HEK293 (cell line): Measurements from ENCODE around the gene RNPEP.

Experiments
- CTCF ChIA-PET: fragments of 350-600 bp; formaldehyde crosslinking; extraction: SDS; loops from one replicate; lab custom pipeline; 2021; ENCODE audit warnings: antibody characterized with exemption; lab: Yijun Ruan, JAX
- POLR2A ChIA-PET: fragments of 300-600 bp; formaldehyde crosslinking; extraction: SDS; loops from one replicate; lab custom pipeline; 2020; ENCODE audit warnings: antibody characterized with exemption, inconsistent platforms; lab: Yijun Ruan, JAX
- H3K27ac ChIP-seq: fragments of 200-500 bp; sonication (Bioruptor generic); 2 replicates; pipeline ENCODE4 v1.5.1; 2014; ENCODE audit warnings: low read depth, low read length, control low read depth, inconsistent platforms; ENCODE audit errors: extremely low read depth
- H3K36me3 ChIP-seq, 2 experiments: fragments of 200-500 bp in 1 of 2; sonication (Bioruptor generic) in 1 of 2; 1 replicate in 1 of 2; 2 replicates in 1 of 2; pipeline ENCODE4 v1.5.1; 2014 to 2017; ENCODE audit warnings: inconsistent platforms in 2 of 2, low read length in 2 of 2; ENCODE audit not compliant: control insufficient read depth in 2 of 2, insufficient read depth in 1 of 2
- H3K4me1 ChIP-seq: fragments of 200-500 bp; sonication (Bioruptor generic); 2 replicates; pipeline ENCODE4 v1.5.1; 2014; ENCODE audit warnings: mild to moderate bottlenecking, low read length, inconsistent platforms; ENCODE audit not compliant: control insufficient read depth, insufficient read depth
- H3K4me3 ChIP-seq: 2 replicates; pipeline ENCODE4 v1.5.1; 2011; ENCODE audit warnings: low read depth, mild to moderate bottlenecking, control low read depth, low read length, moderate library complexity
- H3K9me3 ChIP-seq: fragments of 200-500 bp; sonication (Bioruptor generic); 2 replicates; pipeline ENCODE4 v1.5.1; 2014; ENCODE audit warnings: low read depth, low read length, inconsistent platforms; ENCODE audit not compliant: control insufficient read depth, insufficient read depth
- ELK4 ChIP-seq: IDR thresholded peaks from 2 replicates; pipeline ENCODE4 v1.6.1; 2011; ENCODE audit warnings: mild to moderate bottlenecking, low read depth, low read length, borderline replicate concordance
- GLI4 ChIP-seq: fragments of 450-650 bp; formaldehyde crosslinking; IDR thresholded peaks from 2 replicates; pipeline ENCODE4 v1.5.1; 2016; ENCODE audit warnings: missing biosample characterization, missing genetic modification characterization
- INSM2 ChIP-seq: fragments of 450-650 bp; formaldehyde crosslinking; IDR thresholded peaks from 2 replicates; pipeline ENCODE4 v1.5.1; 2016; ENCODE audit warnings: missing biosample characterization, missing genetic modification characterization
- KLF9 ChIP-seq: fragments of 450-650 bp; formaldehyde crosslinking; IDR thresholded peaks from 2 replicates; pipeline ENCODE4 v1.5.1; 2016; ENCODE audit warnings: missing biosample characterization, missing genetic modification characterization, low read depth
- PRDM4 ChIP-seq: fragments of 450-650 bp; formaldehyde crosslinking; IDR thresholded peaks from 2 replicates; pipeline ENCODE4 v1.5.1; 2017; ENCODE audit warnings: missing biosample characterization, missing genetic modification characterization
- REST ChIP-seq: fragments of 450-650 bp; formaldehyde crosslinking; IDR thresholded peaks from 2 replicates; pipeline ENCODE4 v1.5.1; 2016; ENCODE audit warnings: missing biosample characterization, missing genetic modification characterization
- SCRT1 ChIP-seq: fragments of 450-650 bp; formaldehyde crosslinking; IDR thresholded peaks from 2 replicates; pipeline ENCODE4 v1.5.1; 2016; ENCODE audit warnings: missing biosample characterization, missing genetic modification characterization, borderline replicate concordance
- SCRT2 ChIP-seq: fragments of 450-650 bp; formaldehyde crosslinking; IDR thresholded peaks from 2 replicates; pipeline ENCODE4 v1.5.1; 2016; ENCODE audit warnings: missing biosample characterization, missing genetic modification characterization
- SP2 ChIP-seq: fragments of 450-650 bp; formaldehyde crosslinking; IDR thresholded peaks from 2 replicates; pipeline ENCODE4 v1.5.1; 2016; ENCODE audit warnings: missing biosample characterization, missing genetic modification characterization
- ZBTB11 ChIP-seq: fragments of 450-650 bp; formaldehyde crosslinking; conservative IDR thresholded peaks from 2 replicates; pipeline ENCODE4 v1.5.1; 2016; ENCODE audit warnings: low read depth, missing biosample characterization, missing genetic modification characterization
- ZBTB21 ChIP-seq: fragments of 450-650 bp; formaldehyde crosslinking; IDR thresholded peaks from 2 replicates; pipeline ENCODE4 v1.5.1; 2017; ENCODE audit warnings: missing biosample characterization, missing genetic modification characterization
- ZFP69B ChIP-seq: fragments of 450-650 bp; formaldehyde crosslinking; IDR thresholded peaks from 2 replicates; pipeline ENCODE4 v1.5.1; 2016; ENCODE audit warnings: missing biosample characterization, missing genetic modification characterization
- ZIC2 ChIP-seq: fragments of 450-650 bp; formaldehyde crosslinking; IDR thresholded peaks from 2 replicates; pipeline ENCODE4 v1.5.1; 2016; ENCODE audit warnings: missing biosample characterization, missing genetic modification characterization
- ZNF10 ChIP-seq: fragments of 450-650 bp; formaldehyde crosslinking; IDR thresholded peaks from 2 replicates; pipeline ENCODE4 v1.5.1; 2017; ENCODE audit warnings: missing biosample characterization, missing genetic modification characterization
- ZNF202 ChIP-seq: fragments of 450-650 bp; formaldehyde crosslinking; IDR thresholded peaks from 2 replicates; pipeline ENCODE4 v1.5.1; 2016; ENCODE audit warnings: missing biosample characterization, missing genetic modification characterization, borderline replicate concordance
- ZNF223 ChIP-seq: fragments of 450-650 bp; formaldehyde crosslinking; IDR thresholded peaks from 2 replicates; pipeline ENCODE4 v1.5.1; 2016; ENCODE audit warnings: missing biosample characterization, missing genetic modification characterization
- ZNF239 ChIP-seq: fragments of 450-650 bp; formaldehyde crosslinking; IDR thresholded peaks from 2 replicates; pipeline ENCODE4 v1.5.1; 2016; ENCODE audit warnings: missing biosample characterization, missing genetic modification characterization
- ZNF24 ChIP-seq: fragments of 450-650 bp; formaldehyde crosslinking; IDR thresholded peaks from 2 replicates; pipeline ENCODE4 v1.5.1; 2016; ENCODE audit warnings: missing biosample characterization, missing genetic modification characterization
- ZNF530 ChIP-seq: fragments of 450-650 bp; formaldehyde crosslinking; IDR thresholded peaks from 2 replicates; pipeline ENCODE4 v1.5.1; 2016; ENCODE audit warnings: low read depth, missing biosample characterization, missing genetic modification characterization
- ZNF544 ChIP-seq: fragments of 450-650 bp; formaldehyde crosslinking; IDR thresholded peaks from 2 replicates; pipeline ENCODE4 v1.5.0; 2017; ENCODE audit warnings: missing biosample characterization, missing genetic modification characterization
- ZNF561 ChIP-seq: fragments of 450-650 bp; IDR thresholded peaks from 2 replicates; pipeline ENCODE4 v1.5.1; 2018; ENCODE audit warnings: missing biosample characterization, missing genetic modification characterization, borderline replicate concordance
- ZNF626 ChIP-seq: fragments of 450-650 bp; sonication (Bioruptor Pico); formaldehyde crosslinking; IDR thresholded peaks from 2 replicates; pipeline ENCODE4 v1.5.1; 2018; ENCODE audit warnings: missing biosample characterization, missing genetic modification characterization, inconsistent platforms
- ZNF629 ChIP-seq: fragments of 450-650 bp; formaldehyde crosslinking; IDR thresholded peaks from 2 replicates; pipeline ENCODE4 v1.5.1; 2017; ENCODE audit warnings: missing biosample characterization, missing genetic modification characterization
- ZNF843 ChIP-seq: fragments of 450-650 bp; formaldehyde crosslinking; IDR thresholded peaks from 2 replicates; pipeline ENCODE4 v1.5.1; 2016; ENCODE audit warnings: missing biosample characterization, missing genetic modification characterization
- ZSCAN30 ChIP-seq: fragments of 450-650 bp; IDR thresholded peaks from 2 replicates; pipeline ENCODE4 v1.5.1; 2018; ENCODE audit warnings: missing biosample characterization, mild to moderate bottlenecking, missing genetic modification characterization, moderate library complexity

Gene RNPEP

GRCh38 chr1:201946224-201946908, 36.1 kb upstream of the RNPEP start, which contains the start of gene LMOD1:
Gene LMOD1 (minus strand): TSS chr1:201946548. CDS start chr1:201946340, 208 bp downstream.
- H3K36me3 ChIP-seq: no peaks in the 10 kb centered on the region
- ChIA-PET CTCF (interaction anchor here (0.6 to 2.9 kb wide), 12 partner anchors 11 to 1324 kb away, joined by 3 to 31 read pairs (median 4); no protein-coding TSS in a partner anchor), POLR2A (interaction anchor here (0.7 to 2.5 kb wide), 7 partner anchors 9 to 97 kb away, joined by 3 to 16 read pairs (median 5); partner anchors contain the start of gene TIMM17A)
- H3K9me3 ChIP-seq: no peaks in the 10 kb centered on the region
- no peaks in the 10 kb centered on the region for H3K4me1 ChIP-seq
- peak within 1 kb of the TSS; percentile 47 for H3K4me3 ChIP-seq
- H3K27ac ChIP-seq: no peak within 1 kb of the TSS; the same call in 1 of the 2 replicates
- TF ChIP-seq ZNF10 (0 out of 2 replicates have a peak, but pooled peaks have one; percentile 27), ZBTB11 (no peak), INSM2 (no peak), ZBTB21 (tag by site-specific recombination) (no peak), REST (tag by site-specific recombination) (peak; percentile 39; the same call in 1 of the 2 replicates), ZFP69B (tag by site-specific recombination) (peak; percentile 95), SCRT1 (tag by site-specific recombination) (peak; percentile 85; the same call in 1 of the 2 replicates), PRDM4 (tag by site-specific recombination) (no peak), ZNF223 (tag by site-specific recombination) (no peak), ZSCAN30 (no peak), ZNF843 (tag by site-specific recombination) (no peak), SP2 (tag by site-specific recombination) (peak; percentile 69), ELK4 (no peak), ZNF629 (peak; percentile 15; the same call in 1 of the 2 replicates), ZNF24 (tag by site-specific recombination) (no peak), KLF9 (tag by site-specific recombination) (0 out of 2 replicates have a peak, but pooled peaks have one; percentile 13), ZNF544 (tag by site-specific recombination) (no peak), ZNF239 (tag by site-specific recombination) (no peak), ZIC2 (tag by site-specific recombination) (peak; percentile 60), ZNF626 (tag by site-specific recombination) (no peak), SCRT2 (peak; percentile 97), ZNF561 (tag by site-specific recombination) (no peak), ZNF202 (tag by site-specific recombination) (no peak), ZNF530 (no peak), GLI4 (tag by site-specific recombination) (no peak)
